Transverse colon (tissue), 3 donors: Measurements from ENCODE around the gene STK24.

ENCODE experiments used
- POLR2A ChIP-seq: fragments of 450-650 bp; IDR thresholded peaks from one replicate; pipeline ENCODE4 v1.6.1; 2016; ENCODE audit warnings: antibody characterized with exemption, mild to moderate bottlenecking, moderate library complexity
- TF ChIP-seq, protein P1 (sequence below), 5 experiments: fragments of 200-600 bp in 3 of 5; fragments of 450-650 bp in 2 of 5; sonication (generic) in 3 of 5; IDR thresholded peaks; 1 replicate in 2 of 5; 2 replicates in 3 of 5; pipeline ENCODE4 v1.5.1; 2016 to 2017; ENCODE audit warnings: antibody characterized with exemption in 5 of 5, inconsistent platforms in 3 of 5, mild to moderate bottlenecking in 2 of 5, moderate library complexity in 1 of 5

GRCh38 chr13:98461486-98462240, 115.2 kb downstream of the STK24 start:
- TF ChIP-seq, protein P1, sequence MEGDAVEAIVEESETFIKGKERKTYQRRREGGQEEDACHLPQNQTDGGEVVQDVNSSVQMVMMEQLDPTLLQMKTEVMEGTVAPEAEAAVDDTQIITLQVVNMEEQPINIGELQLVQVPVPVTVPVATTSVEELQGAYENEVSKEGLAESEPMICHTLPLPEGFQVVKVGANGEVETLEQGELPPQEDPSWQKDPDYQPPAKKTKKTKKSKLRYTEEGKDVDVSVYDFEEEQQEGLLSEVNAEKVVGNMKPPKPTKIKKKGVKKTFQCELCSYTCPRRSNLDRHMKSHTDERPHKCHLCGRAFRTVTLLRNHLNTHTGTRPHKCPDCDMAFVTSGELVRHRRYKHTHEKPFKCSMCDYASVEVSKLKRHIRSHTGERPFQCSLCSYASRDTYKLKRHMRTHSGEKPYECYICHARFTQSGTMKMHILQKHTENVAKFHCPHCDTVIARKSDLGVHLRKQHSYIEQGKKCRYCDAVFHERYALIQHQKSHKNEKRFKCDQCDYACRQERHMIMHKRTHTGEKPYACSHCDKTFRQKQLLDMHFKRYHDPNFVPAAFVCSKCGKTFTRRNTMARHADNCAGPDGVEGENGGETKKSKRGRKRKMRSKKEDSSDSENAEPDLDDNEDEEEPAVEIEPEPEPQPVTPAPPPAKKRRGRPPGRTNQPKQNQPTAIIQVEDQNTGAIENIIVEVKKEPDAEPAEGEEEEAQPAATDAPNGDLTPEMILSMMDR (IDR thresholded peaks at IDR 0.05), result no peak
- no peak for TF ChIP-seq POLR2A
